Right renal cortex interstitium (tissue), 3 donors: ENCODE measurements around the gene IL1RL2. TPM values are rescaled to one million over a fixed set of nuclear protein-coding genes. Genes with fewer than 3 reads are reported as not detected.

Source experiments
- DNase-seq, 3 donors: peaks; one replicate each; pipeline ENCODE4 v3.0.0-alpha.2; 2013; ENCODE audit warnings: low read depth in 3 of 3, low spot score in 2 of 3
- polyA plus RNA-seq, 3 donors: library from polyadenylated mRNA; unstranded; fragments of 120-200 nt; gene quantifications; one replicate each; pipeline ENCODE4 v1.2.1, GENCODE V29; 2013; ENCODE audit not compliant: insufficient read length in 3 of 3

IL1RL2 gene
- polyA plus RNA-seq = 1 to 10 TPM in 1 of 3 donors, under 1 TPM in 2; 0.83 to 1.1 (median 0.96) TPM

DNA sequence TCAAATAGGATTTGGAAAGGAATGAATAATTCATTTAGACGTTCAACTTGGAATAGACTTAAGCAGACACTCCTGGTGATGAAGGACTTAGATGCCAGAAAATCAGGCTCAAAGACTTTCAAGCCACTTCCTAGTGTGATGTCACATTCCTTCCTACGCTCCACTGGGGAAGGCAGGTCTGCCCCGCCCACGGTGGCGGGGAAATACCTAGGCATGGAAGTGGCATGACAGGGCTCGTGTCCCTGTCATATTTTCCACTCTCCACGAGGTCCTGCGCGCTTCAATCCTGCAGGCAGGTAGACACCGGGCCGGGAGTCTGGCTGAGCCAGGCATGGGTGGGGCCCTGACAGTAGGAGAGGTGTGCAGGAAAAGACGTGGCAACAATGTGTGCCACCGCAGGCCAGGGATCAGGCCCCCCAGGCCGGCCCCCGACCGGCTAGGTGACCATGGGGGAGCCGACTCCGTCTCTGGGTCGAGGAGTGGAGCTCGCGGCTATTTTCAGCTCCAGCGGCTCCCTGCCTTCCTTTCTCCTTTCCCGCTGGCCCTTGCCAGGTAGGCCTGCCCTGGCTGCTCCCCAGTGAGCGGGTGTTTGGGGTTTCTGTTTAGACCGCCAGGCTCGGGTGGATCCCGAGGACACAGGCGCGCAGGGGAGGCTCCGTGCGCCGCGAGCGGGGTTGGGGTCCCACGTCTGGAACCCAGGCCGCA, at the start of gene IL1RL2:
Gene IL1RL2, plus strand, starts transcription at position 233 of the 705 bp plus-strand sequence. CDS start 845 bp downstream, outside the sequence.
- no peak for DNase-seq

DNA sequence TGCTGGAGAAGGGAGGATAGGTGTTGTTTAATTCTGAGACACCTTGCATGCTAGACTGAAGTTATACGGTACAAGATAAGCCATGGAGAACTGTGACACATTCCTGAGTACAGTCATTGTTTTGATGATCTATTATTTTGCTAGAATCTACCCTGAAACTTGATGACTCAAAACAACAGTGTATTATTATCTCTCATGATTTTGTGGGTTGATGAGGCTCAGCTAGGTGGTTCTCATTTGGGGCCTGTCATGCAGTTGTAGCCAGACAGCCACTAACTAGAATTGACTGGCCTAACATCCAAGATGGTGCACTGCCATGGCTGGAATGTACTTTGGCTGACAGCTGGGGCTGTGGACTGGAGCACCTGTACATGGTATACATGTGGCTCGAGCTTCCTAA, 49.7 kb upstream of the IL1RL2 start:
- DNase-seq = no peak

DNA sequence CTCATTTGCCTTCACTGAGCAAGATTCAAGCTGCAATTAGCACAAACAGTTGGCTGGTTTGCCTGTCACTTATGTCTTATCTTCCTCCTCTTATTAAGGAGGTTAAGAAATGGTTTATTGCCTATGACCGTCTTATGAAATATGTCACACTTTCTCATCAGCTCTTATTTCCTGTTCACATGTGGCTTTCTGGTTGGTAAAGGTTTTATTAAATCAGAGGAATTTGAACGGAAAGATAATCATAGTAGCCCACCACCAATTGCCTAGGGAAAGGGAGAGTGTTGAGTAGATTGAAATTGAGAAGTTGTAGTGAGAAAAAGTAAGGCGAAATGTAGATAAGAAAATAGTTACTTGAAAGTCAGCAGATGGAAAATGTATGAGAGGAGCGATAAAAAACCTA, 48.5 kb upstream of the IL1RL2 start:
- no peak for DNase-seq

DNA sequence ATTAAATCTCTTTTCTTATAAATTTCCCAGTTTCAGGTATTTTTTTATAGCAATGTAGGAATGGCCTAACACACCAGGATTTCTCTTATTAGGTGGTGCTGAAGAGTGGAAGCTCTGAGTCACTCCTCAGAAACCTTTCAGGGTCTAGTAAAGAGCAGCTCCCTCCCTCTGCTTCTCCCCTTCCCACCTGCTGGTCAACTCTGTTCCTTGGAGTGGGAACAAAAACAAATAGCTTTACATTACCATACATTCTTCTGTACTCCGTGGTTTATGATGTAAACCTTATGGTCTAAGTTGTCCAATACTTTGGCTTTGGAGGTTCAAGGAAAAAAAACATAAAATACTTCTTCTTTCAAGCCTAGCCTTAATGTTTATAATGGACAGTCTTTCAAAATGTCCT, 47.0 kb upstream of the IL1RL2 start:
- DNase-seq = no peak

DNA sequence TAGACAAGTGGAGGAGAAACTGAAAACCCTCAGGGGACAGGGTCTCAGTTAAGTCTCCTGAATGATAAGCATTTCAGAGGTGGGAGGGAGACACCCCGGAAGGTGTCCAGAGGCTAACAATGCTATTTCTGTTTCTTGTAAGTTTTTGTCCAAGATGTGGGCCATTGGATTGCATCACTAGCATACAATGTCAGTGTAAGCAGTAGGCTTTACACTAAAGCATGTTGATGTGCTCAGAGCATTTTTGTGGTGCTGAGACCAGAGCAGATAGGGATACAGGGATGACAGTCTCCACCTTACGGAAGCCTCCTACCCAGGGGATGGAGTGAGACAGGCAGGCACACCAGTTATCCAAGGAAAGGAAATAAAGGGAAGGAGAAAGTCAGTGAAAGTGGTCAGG, 46.4 kb upstream of the IL1RL2 start:
- no peak for DNase-seq

DNA sequence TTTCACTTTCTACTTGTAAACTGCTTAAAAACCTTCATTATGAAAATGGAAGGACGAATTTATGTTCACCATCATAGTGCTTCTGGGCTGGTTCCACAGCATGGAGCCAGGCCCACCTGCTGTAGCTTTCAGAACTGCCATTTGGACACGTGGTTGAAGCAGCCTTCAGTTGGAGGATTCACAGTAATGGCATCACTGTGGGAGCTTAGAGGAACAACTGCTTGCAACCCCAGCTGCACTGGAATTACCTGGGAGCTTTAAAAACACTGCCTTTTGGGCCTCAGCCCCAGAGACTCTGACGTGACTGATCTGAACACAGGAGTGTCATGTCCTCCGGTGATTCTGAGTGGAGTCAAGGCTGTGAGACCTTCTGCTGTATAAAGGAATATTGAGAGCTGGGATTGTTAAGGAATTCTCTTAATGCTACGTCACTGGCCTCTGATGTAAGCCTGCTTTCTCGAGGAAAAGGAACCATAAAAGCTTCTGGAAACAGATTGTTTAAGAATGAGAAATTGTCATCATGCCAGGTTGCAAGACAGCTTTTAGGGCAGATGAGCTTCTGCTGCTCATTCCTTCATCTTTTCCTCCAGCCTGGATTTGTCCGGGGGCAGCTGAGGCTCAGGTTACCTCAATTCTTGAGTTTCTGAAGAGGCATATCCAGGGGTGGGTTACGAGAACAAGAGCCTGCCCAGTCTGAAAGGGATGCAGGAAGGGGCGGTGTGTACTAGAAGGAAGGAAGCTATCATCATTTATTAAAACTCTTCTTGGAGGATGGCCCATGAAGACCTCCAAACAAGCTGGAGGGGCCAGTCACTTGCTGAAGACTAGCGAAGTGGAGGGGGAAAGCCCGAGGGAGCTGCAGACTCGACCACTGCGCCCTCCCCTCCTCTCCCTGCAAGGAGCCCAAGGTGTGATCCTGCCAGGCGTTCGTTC, 45.5 kb upstream of the IL1RL2 start:
- DNase-seq = no peak

DNA sequence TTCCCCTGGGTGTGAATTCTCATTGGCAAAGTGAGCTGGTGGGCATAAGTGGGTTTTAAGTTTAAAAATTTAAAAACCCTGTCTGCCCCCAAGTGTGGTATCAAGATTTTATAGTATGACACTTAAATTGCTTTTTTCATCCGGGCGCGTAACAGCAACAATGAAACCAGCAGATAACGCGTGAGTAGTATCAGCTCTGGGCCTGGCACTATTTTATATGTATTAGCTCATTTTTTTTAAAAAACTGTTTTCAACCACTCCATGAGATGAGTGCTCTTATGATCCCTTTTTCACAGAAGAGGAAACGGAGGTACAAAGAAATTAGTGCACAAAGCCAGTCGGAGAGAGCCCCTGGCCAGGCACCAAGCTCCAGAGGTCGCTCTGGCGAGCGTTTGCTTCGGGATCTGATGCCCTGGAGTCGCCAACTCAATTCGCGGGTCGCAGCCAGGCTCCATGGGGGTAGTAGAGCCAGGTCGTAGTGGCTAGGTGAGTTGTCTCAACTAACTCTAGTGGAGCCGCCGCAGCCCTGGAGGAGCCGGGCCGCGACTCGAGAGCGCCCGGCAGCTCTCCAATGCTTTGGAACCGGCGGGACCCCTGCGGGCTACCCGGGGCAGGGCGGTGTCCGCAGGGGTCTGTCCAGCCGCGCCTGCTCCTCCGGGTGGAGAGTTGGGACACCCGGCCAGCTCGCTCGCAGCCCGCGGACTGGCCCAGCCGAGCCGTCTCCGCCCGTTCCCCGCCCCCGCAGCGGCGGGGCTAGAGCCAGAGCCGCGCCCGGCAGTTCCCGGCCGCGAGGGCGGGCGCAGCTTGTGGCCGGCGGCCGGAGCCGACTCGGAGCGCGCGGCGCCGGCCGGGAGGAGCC, 44.6 kb upstream of the IL1RL2 start, which contains the start of gene IL1R1:
Gene IL1R1, plus strand, starts transcription at position 777 of the 859 bp plus-strand sequence. CDS start 14,979 bp downstream, outside the sequence.
- peak in 1 of 3 donors; percentile 69 for DNase-seq

DNA sequence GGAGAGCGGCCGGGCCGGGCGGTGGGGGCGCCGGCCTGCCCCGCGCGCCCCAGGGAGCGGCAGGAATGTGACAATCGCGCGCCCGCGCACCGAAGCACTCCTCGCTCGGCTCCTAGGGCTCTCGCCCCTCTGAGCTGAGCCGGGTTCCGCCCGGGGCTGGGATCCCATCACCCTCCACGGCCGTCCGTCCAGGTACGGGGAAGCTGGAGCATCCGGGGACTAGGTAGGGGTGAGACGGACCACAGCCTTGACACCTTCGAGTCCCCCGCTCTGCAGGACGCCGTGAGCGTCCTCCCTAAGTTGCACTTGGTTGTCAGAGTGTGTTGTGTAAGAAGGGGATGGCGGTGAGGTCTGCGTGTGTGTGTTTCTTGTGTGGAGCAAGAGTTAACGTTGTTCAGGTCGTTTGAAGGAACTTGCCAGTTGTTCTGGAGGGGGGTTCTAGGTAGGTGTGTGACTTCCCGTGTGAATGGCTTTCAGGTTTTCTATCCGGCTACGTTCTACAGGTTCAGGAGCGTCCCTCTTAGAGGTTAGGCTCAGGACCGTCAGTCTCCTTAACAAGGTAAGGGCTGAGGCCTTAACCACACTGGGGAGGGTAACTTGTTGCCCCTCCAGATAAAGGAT, 43.9 kb upstream of the IL1RL2 start:
- no peak for DNase-seq

DNA sequence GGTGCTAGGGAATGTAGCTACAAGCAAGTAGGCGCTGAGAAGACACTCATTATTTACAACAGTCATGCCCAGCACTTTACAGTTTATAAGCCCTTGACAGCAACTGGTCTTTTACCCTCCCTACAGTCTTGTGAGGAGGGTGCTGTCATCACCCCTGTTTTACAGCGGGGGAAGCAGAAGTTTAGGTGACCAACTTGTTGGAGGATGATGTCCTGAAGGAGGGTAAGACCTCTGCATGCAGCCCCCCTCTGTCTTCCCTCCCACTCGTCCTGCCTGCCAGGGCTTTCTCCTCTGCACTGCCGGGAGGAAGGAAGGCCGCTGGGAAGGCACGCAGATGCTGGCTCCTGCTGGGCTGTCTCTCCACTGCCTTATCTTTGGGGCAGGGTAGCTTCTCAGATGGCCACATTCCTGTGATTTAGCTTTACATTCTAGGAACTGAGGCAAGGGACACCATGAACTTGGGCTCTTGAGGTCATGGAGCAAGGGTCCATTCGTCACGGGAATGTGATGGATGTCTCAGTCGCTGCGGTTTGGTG, 43.3 kb upstream of the IL1RL2 start:
- no peak for DNase-seq

DNA sequence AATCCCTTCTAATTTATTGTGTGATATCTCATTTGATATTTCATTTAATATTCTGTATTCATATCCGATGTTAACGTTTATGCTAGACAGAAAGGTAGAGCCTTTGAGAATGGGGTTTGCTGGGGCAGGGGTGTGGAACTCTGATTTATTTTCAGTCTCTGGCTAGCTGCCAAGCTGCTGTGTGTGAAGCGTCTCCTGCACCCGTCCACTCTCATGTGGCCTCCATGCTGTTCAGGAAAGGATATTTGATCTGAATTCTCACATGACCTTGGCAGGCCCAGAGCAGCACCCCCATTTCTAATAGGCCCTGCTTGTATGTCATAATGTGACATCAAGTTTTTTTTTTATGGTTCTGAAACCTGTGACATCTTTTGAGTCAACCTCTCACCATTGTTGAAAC, 42.7 kb upstream of the IL1RL2 start:
- DNase-seq = no peak

DNA sequence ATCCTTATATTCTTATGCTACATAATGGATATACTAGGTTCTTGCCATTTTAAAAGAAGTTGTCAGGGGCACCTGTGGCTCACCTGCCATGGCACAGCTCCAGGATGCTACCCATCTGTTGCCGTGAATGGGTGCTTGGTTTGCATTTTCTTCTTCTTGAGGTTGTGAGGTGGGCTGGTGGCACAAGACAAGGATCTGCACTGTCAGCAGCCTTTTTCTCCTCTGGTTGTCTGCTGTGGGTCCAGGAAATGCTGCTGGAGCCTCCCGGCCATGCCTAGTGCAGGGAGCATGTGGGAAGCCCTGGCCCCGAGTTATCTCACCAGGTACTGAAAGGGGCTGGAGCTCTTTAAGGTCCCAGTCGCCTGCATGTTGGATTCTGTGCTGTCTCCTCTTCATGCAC, 41.7 kb upstream of the IL1RL2 start:
- no peak for DNase-seq

DNA sequence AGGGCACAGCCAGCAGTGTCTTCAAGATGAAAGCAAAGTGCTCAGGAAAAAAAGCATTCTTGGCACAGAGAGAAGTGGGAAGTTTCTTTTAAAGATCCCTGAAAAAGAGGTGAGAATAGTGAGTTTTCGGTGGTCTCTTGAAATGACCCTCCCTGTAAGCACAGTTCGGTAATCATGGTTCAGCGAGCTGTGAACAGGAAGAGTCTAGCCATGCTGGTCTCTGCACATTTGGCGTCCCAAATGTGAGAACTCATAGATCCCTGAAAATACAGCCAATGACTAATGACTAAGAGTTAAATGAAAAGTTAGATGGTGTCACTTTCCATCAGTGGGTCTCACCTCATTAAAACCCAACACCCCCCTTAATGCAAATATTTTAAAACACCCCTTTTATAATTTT, 40.9 kb upstream of the IL1RL2 start:
- DNase-seq = no peak

DNA sequence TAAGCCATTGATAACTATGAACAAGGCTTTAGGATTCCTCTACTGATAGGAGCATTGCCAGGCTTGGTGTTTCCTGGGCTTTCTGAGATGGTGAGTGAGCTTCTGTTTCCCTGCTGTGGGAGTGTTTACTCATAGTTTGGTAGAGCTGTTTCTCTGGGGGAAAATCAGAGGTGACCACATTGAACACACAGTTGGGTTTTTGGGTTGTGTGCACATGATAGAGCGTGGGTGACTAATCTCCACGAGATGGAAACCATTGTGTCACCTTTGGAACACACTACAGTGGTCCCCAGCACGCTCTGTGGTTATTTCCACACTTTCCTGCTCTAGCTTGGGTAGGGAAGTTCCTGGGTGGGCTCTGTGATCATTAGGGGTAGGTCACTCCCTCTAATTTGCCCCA, 38.9 kb upstream of the IL1RL2 start:
- DNase-seq = no peak

DNA sequence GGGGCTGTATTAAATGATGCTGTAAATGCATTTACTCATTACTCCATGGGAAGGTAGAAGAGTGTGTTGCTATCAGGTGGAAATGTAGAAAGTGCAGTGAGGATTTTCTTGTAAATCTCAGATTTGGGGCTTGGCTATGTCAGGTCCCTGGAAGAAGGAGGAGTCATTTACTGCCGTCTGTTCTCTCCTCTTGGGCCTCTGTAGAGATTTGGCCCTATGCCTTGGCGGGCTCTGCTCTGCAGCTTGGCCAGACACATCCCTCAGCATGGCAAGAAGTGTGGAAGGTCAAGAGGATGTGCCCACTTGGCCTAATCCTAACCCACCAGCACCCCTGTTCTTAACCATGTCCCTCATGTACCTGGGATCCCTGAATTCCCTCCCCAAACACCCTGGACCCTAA, 37.6 kb upstream of the IL1RL2 start:
- DNase-seq = no peak

DNA sequence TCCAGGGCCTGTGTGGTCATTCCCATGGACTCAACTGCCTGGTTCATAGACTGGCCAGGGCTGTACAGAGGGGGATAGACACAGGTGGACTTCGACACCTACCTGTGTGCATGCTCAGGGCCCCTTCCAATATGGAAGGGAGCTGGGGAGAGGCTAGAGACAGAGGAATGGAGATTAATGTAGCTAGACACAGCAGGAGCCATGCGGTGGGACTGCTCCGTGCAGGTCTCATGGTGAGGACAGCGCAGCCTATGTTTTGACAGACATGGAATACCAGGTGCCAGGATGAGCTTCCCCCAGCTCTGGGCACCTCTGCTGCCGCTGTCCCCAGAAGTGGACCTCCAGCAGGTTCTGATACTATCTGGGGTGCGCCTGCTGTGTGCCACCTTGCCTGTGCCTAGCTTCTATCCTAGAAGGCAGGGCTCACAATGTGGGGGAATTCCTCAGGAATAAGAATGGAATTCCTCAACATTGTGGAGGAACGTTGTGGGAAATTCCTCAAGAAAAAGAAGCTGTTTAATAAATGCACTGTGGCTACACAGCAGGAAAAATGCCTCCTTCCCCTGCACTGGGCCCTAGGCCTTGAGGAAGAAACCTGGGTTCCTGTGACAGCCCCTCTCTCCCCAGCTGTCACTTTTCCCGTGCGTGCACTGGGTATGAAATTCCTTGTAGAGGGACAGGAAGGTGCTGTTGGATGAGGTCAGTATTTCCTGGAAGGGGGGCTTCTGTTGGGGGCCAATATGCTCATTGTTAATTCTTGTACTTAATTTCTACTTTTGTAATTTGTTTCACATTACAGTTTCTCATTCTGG, 37.0 kb upstream of the IL1RL2 start:
- no peak for DNase-seq

DNA sequence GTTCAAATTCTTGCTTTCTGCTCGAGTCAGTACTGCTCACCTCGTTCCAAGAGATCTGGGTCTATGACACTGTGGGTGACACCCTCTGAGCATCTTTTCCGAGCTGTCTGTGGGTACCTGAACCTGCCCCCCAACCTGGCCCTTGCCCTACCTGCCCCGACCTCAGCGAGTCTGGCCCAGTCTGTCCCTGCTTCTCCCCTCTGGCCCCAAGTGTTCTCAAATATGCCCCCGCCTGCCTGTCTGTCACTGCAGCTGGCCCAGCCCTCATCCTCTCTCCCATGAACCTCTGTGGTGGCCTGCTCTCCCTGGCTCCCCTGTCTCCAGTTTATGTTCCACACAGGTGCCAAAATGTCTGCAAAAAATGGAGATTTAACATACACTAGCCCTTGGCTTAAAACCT, 32.5 kb upstream of the IL1RL2 start:
- DNase-seq = no peak

DNA sequence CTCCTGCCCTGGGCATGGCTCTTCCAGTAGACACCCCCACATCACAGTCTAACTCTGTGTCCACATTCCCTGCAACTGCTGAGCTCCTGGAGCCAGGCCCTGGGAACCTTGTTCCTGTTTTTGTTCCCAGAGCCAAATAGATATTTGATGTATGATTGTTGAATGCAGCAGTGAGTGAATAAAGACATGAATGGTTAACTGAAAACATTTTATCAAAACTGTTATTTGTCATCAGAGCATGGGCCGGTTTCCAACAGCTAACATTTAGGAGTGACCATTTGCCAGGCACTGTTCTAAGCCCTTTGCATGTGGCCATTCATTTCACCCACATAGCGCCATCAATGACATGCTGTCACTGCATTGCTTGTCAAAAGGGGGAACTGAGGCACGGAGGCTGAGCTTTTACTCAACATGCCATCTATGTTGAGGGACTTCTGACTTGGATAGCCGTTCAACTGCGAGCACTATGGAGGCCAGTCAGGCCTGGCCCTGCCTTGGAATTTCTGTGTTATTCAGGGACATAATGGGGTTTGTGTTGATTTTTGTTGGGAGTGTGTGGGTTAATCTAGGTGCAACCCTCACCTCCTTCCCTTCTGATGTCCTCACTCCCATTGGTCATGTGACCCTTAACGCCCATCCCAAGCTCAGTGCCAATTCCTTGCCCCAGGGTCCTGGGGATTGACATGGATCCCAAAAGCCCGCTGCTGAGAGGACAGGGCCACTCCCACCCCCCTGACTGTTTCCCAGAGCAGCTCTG, 31.7 kb upstream of the IL1RL2 start:
- DNase-seq = no peak

DNA sequence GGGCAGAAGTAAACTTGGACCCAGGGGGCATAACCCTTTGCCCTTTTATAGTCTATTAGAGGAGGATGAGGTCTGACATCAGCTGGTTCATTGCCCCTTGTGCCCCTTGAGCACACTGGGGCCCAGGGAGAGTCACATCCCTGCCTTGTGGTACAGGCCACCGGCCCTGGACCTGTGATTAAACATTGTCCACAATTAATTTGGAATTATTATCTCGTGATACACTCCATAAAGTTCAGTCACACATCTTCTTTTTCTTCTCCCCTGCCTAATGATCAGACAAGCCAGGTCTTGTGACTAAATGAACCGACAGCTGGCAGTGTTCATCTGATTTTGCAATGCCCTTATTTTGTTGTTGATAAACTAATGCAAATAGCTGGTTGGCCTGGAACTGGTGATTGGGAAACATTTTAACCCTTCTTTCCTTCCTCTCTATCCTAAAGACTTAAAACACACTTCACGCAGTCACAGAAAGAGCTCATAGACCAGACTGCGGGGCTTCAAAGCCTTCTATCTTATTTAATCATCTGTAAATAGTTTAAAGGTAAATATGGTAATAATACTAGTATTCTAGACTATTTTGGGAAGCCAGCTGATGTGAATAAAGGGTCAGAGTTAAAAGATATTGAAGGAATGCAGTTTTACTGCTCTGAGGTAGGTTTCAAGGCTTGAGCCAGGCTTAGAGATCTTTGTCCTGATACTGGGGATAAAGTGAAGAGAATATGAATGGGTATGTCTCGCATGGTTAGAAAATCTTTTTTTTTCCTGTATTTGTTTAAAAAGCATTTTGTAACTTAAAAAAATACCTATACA, 30.9 kb upstream of the IL1RL2 start:
- no peak for DNase-seq
